GM10266 (cell line): Measurements from ENCODE around the gene TCFL5.

ENCODE experiments used
- DNase-seq: peaks from one replicate; pipeline ENCODE4 v3.0.0; 2012; ENCODE audit errors: extremely low spot score
- CTCF ChIP-seq: IDR thresholded peaks from 2 replicates; pipeline ENCODE4 v1.5.1; 2012; ENCODE audit warnings: mild to moderate bottlenecking, low read depth; ENCODE audit not compliant: control insufficient read depth, insufficient read depth; ENCODE audit errors: missing control alignments

Gene TCFL5

GRCh38 chr20:62835931-62836861 lies 25.4 kb downstream of the TCFL5 start:
- no peak for TF ChIP-seq CTCF
- no peak for DNase-seq

GRCh38 chr20:62834967-62835730 lies 26.5 kb downstream of the TCFL5 start:
- no peak for DNase-seq
- no peak for TF ChIP-seq CTCF

DNA sequence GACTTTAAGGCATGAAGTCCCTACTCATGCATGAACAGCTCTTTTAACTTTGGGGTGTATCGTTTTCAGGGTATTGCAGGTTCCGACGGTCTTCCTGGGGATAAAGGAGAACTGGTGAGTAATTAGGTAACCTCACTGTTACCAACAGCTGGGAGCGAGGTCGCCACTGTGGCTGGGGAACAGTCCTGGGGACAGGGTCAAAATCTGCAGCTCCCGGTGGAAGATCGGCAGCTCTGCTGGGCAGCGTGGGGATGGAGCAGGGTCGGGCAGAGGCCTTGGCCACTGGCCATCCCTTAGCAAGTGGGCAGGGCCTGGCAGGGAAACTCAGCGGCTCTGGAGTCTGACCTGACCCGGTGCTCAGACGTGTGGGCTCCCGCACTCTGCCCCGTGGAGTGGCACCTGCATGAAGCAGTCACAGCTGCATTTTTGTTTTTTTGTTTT lies 28.7 kb downstream of the TCFL5 start:
- DNase-seq, result no peak

DNA sequence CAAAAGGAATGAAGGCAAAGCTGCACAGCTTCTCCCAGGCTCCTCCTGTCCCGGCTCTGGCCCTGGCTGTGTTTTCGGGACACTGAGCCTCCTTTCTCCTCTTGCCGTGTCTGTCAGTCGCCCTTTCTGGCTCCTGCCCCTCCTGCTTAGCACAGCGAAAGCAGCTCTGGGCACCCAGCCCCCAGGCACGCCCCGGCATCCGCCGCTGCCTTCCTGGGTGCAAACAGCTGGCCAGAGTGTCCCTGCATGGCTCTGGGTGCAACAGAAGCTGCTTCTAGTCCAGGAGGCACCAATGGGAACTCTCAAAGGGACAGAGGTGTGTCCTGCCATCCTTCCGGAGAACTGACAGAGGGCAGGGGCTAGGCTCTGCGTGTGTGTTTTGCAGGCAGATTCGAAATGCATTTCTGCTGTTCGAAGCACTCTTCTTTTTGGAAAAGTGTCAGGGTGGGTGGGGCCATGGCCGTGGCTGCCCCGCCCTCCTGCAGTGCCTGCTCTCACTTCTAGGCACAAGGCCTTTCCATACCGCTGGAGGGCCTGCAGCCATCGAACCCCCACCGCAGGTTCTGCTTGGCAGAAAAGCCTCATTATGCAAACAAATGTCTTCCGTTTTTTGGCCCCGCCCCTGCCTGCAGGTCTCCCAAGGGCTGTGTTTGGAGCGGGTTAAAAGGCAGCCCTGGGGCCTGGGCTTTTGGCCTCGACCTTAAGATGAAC lies 29.3 kb downstream of the TCFL5 start:
- TF ChIP-seq CTCF, result no peak
- DNase-seq, result no peak

More for the DNA sequence above, 28.7 kb downstream of the TCFL5 start:
- TF ChIP-seq CTCF, result no peak

DNA sequence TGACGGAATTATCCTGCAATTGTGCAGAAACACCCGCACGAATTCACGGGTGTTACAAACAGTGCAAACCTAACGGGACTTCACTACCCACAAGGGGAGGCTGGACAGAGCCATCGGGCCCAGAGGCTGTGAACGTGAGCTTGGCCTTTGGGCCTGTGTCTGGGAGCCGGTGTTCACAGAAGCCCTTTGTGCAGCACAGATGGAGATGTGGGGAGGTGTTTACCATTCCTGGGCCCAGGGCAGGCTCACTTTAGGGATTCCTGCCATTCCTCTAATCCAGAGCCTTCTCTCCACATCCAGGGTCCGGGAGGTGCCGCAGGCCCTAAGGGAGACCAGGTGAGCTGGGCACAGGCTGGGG lies 29.8 kb downstream of the TCFL5 start:
- DNase-seq, result no peak
- TF ChIP-seq CTCF, result no peak

DNA sequence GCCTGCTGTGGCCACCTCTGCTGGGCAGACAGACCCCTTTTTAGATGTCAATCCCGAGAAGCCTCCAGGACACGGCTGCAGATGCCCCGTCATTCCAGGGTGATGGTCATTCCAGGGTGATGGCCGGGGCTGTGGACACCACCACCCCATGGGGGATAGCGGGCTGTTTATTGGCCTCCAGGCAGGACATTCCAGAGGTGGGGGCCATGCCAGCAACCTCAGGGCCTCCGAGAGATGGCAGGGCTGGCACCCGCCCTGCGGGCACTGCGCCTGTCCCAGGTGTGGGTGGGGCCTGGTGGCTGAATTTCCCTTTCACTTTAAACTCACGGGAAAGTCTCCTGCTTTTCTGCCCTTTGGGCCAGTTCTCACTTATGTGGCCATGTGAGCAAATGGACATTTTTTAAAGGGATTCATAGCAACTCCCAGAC lies 30.2 kb downstream of the TCFL5 start:
- DNase-seq, result no peak
- no peak for TF ChIP-seq CTCF
